EH (cell line): ENCODE data around the gene CIT.

ENCODE experiments used
- DNase-seq: peaks from one replicate; pipeline ENCODE4 v3.0.0-alpha.2; 2015; ENCODE audit warnings: low read depth

CIT gene

GRCh38 chr12:119645535-119646059 is 231.5 kb downstream of the CIT start:
- no peak for DNase-seq

GRCh38 chr12:119644930-119645329 is 232.2 kb downstream of the CIT start:
- no peak for DNase-seq

GRCh38 chr12:119642986-119643385 is 234.1 kb downstream of the CIT start:
- no peak for DNase-seq
